Activated CD8-positive, alpha-beta memory T cell treated with anti-CD3 and anti-CD28 coated beads for 48 hours (primary cell): ENCODE measurements around the gene LYSET.
A peak's percentile ranks its signal among the peaks of the same experiment; 100 is the strongest.
"Not testable (repeated sequence)": the region's sequence is repeated elsewhere in the genome, so short reads cannot be mapped to it uniquely, and the experiment has no call there.

ENCODE experiments used
- DNase-seq, 3 experiments: peaks; one replicate each; pipeline ENCODE4 v3.0.0-alpha.2; 2020; ENCODE audit warnings: low read depth in 2 of 3, low spot score in 2 of 3

Gene LYSET, protein sequence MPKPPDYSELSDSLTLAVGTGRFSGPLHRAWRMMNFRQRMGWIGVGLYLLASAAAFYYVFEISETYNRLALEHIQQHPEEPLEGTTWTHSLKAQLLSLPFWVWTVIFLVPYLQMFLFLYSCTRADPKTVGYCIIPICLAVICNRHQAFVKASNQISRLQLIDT

GRCh38 chr14:93184391-93185348, at the start of gene LYSET, which contains the start of gene MOAP1:
Gene LYSET, plus strand, starts transcription at chr14:93185317. Its CDS starts 89 bp downstream, at chr14:93185406.
Gene MOAP1, minus strand, starts transcription at chr14:93184897. Its CDS starts 655 bp downstream, at chr14:93184242.
- peak; percentile 79 to 84 (median 79) for DNase-seq

DNA sequence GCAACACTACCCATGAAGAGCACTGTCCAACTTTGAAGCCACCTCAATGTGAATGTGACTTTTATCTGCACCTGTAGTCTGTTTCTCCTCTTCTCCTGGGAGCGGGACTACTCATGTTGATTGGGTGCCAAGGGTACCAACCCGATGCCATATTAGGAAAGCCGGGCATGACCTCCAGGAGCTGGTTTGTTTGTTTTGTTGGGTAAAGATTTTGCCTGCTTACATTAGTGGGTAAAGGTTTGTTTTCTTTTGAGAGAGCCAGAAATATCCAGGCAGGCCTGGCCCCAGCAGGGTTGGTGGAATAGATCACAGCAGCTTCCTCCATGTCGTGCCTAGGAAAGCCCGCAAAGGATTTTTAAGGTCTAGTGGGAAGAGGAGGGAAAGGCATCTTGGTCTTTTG, 49.7 kb upstream of the LYSET start:
- no peak for DNase-seq

GRCh38 chr14:93136009-93136408, 49.1 kb upstream of the LYSET start:
- DNase-seq, result no peak

DNA sequence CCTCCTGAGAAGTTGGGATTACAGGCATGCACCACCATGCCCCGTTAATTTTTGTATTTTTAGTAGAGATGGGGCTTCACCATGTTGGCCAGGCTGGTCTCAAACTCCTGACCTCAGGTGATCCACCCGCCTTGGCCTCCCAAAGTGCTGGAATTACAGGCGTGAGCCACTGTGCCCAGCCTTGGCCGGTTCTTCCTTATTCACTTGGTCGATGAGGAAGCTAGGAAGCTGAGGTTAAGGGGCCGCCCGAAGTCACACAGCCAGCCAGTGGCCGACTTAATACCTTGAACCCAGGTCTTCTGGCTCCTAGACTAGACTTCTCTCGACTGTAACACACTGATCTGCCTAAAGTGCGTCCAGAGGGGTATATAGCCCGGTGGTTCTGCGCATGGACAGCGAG, 48.6 kb upstream of the LYSET start:
- DNase-seq, result not testable (repeated sequence)

DNA sequence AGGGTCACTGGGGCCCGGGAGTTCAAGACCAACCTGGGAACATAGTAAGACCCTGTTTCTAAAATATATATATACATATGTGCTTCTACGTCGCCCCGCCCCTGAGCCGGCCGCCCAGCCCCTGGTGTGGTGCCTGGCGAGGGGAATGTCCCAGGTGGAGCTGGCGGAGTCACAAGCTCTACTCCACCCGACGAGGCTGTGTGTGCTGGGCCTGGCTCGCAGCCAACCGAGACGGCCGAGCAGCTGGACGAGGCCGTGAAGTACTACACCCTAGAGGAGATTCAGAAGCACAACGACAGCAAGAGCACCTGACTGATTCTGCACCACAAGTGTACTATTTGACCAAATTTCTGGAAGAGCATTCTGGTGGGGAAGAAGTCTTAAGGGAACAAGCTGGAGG, 47.3 kb upstream of the LYSET start:
- DNase-seq, result no peak

DNA sequence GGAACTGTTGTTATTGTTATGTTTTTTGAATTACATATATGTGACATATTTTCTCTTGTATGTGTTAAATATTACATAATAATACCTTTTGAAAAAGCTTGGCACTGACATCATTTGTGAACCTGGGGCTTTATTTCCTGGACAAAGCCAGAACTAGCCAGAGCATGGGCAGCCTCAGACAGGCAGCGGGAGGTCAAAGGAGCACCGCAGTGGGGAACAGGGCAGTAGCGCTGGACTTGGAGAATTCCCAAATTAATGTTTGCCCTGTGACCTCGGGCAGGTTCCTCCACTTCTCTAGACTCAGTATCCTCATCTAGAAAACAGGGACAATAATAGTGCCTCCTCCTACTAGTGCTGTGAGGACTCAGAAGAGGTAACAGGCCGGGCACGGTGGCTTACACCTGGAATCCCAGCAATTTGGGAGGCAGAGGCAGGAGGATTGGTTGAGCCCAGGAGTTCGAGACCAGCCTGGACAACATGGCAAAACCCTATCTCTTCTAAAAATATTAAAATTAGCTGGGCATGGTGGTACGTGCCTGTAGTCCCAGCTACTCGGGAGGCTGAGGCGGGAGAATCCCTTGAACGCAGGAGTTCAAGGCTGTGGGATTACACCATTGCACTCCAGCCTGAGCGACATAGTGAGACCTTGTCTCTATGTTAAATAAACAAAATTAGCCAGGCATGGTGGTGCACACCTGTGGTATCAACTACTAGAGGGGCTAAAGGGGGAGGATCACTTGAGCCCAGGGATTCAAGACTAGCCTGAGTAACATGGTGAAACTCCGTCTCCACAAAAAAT, 42.1 kb upstream of the LYSET start:
- DNase-seq, result no peak

GRCh38 chr14:93146119-93146518, 39.0 kb upstream of the LYSET start:
- no peak for DNase-seq

GRCh38 chr14:93148979-93149378, 36.1 kb upstream of the LYSET start:
- DNase-seq, result no peak

- DNase-seq, result no peak
Measured at GRCh38 chr14:93150227-93151208, 34.6 kb upstream of the LYSET start.

- DNase-seq, result no peak
Measured at GRCh38 chr14:93153121-93153520, 32.0 kb upstream of the LYSET start.

GRCh38 chr14:93155667-93156066, 29.4 kb upstream of the LYSET start:
- no peak for DNase-seq

- no peak for DNase-seq
Measured at GRCh38 chr14:93156693-93157369, 28.3 kb upstream of the LYSET start.

- DNase-seq, result not testable (repeated sequence)
Measured at GRCh38 chr14:93158349-93158748, 26.8 kb upstream of the LYSET start.

- not testable (repeated sequence) for DNase-seq
Measured at GRCh38 chr14:93159625-93160352, 25.3 kb upstream of the LYSET start.

- no peak for DNase-seq
Measured at GRCh38 chr14:93160353-93160801, 24.7 kb upstream of the LYSET start.

GRCh38 chr14:93161411-93161940, 23.6 kb upstream of the LYSET start:
- no peak for DNase-seq

- no peak for DNase-seq
Measured at GRCh38 chr14:93163564-93163963, 21.6 kb upstream of the LYSET start.
